ENCODE measurements around the gene TTLL1.

GRCh38 chr22:43129426-43130425 lies 40.5 kb upstream of the TTLL1 start:
- TF ChIP-seq CTCF (IDR thresholded peaks at IDR 0.05): no peak
- TF ChIP-seq POLR2A (IDR thresholded peaks at IDR 0.05): no peak

All from thyroid gland (tissue), 4 donors.